ENCODE results near the gene INAFM1. TPM values are rescaled to one million over a fixed set of nuclear protein-coding genes. Genes with fewer than 3 reads are reported as not detected.

INAFM1 gene
- total RNA-seq: 4.1 TPM

- no peak for FAIRE-seq
- peak; percentile 94 to 95 for DNase-seq (ENCODE audit: low spot score in 2 of 2)
Observed at GRCh38 chr19:47274071-47274890, at the start of gene INAFM1. TSS of gene INAFM1 (plus strand) at chr19:47274885. CDS start at chr19:47274920, 35 bp downstream.

- DNase-seq (ENCODE audit: low spot score in 2 of 2) (peak; percentile 99 to 100), FAIRE-seq (no peak)
Observed at GRCh38 chr19:47225746-47226425, 48.8 kb upstream of the INAFM1 start.

DNA sequence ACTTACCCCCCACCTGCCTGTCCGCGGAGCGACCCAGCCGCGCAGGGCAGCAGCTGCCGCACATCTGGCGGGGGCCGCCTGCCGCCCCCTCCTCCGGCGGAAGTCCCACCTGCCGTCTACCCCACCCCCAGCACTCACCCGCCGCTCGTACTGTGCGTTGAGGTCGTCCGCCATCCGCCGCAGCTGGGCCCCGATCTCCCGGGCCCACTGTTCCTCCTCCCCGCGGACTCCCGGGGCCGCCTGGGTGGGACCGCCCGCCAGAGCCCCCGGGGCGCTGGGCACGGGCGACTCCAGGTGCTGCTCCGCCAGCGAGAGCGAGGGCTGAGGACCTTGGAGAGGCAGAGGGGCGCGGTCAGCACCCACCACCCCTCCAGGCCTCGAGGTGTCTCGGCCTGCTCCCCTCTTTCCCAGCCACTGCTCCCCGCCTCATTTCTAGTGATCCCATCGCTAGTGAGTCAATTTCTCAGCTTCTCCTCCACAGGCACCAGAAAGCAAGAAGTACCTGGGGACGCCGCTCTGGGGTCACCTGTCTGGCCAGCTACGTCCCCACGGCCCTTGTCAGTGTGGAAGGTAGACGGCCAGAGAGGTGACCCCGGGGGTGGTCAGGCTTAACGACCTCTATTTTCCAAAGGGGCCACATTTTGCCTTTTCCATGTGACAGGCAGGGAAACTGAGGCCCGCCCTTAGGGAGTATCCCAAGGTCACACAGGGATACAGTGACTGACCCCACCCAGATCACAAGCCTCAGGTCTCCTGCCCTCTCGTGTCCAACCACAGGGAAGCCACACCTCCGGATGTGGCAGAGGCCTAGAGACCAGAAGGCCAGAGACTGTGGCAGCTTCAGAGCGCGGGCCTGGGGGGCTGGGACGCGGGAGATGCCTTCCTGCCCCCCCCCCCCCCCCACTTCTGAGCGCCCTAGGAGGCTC, 48.0 kb upstream of the INAFM1 start:
- FAIRE-seq (no peak), DNase-seq (ENCODE audit: low spot score in 2 of 2) (peak in 1 of 2 donors; percentile 55)

DNA sequence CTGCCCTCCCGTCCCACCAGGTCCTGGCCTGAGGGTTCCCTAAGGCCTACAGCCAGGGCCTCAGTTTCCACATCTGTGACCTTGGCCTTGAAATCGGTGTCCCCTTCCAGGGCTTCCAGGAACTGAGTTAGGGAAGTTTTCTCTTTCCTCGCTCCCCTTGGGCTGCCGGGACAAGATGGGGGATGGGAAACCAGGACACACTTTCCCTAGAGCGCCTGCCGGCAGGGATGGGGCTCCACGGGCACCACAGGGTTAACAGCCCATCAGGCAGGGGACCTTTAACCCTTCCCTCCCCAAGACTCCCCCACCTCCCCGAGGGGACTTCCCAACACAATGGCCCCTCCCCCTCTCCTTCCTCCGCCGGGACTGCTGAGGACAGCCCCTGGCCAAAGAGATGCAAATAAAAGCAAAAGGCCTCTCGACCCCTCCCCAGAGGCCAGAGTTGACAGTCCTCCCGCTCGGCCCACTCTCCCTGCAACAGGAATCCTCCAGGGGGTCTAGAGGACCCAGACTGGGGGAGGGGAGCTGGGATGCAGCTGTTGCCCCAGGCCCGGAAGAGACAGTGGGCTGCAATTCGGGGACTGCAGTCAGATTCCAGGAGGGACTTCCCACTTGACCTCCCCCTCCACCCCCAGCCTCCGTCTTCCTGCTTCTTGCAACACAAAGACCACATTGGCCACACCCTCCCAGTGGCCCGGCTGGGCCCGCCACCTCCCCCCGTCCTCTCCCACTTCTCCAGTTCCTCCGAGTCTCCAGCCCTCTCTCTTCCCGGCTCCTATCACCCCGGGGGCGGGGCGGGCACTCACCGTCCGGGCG, 47.1 kb upstream of the INAFM1 start:
- DNase-seq (ENCODE audit: low spot score in 2 of 2): peak in 1 of 2 donors; percentile 58
- no peak for FAIRE-seq

DNA sequence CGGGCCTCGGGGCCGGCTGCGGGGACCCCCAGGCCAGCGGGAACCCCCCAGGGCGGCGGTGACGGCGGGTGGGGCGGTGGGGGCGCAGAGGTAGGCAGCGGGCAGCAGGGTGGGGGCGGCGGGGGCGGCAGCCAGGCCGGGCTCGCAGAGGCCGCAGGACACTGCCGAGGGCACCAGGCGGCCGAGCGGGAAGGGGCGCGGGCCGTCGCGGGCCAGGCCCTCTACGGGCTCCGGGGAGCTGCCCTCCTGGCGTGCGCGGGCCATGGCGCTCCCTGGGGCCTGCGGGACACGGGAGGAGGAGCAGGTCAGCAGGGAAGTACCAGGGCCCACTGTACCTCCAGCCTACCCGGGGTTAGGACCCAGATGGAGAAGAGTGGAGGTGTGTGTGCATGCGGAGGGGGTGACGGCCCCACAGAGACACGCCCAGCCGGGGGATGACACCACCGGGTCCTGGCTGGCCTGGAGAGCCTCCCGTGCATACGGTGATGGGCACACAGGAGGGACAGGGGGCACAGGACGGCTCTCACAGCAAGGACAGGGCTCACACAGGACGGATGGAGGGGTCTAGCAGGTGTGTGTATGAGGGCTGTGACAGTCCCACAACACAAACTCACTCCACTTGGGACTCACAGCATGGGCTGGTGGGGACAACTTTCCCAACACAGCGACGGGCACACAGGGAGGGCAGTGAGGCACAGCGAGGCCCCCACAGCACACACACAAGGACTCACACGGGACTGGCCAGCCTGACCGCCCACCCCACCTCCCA, 46.3 kb upstream of the INAFM1 start:
- FAIRE-seq (no peak), DNase-seq (ENCODE audit: low spot score in 2 of 2) (peak in 1 of 2 donors; percentile 41)

DNA sequence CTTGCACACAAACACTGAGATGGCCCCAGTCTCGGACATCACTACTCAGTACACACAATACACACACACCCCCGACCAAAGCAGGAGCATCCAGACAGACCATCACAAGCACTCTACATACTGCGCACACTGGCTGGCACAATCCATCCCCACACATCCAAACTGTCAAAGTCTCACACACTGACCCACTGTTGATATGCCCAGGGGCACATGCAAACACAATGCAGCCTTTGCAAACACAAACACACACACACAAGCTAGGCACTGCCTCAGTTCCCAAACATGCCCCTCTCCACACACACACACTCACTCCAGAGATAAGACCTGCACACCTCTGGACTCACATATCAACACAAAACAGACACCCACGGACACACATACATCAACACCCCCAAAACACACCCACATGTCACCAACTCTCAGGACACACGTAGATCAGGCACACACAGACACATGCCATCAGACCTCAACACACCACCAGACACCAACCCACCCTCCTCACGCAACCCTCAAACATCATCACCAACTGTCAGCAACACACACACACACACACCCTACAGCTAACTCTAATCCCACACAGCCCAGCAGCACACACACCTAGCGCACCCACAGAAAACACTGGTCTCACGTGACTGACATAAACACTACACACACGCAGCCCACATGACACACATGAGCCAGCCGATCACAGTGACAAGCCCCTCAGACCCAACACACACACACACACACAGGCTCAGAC, 45.6 kb upstream of the INAFM1 start:
- FAIRE-seq: no peak
- DNase-seq (ENCODE audit: low spot score in 2 of 2): peak in 1 of 2 donors; percentile 31

DNA sequence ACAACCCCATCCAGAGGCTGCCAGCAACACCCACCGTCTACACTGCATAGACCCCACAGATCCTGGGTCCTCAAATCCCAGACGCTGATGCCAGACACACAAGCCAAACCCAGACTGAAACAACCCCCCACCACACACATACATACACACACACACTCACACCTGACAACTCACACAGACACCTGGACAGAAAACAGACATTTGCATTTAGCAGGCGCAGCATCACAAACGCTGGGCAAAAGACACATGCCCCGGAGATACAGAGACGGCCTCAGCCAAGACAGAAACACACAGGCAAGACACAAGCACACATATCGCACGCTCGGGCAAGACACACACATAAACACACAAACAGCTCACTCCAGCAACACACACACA, 45.0 kb upstream of the INAFM1 start:
- FAIRE-seq: no peak
- DNase-seq (ENCODE audit: low spot score in 2 of 2): peak in 1 of 2 donors; percentile 40

- FAIRE-seq (no peak), DNase-seq (ENCODE audit: low spot score in 2 of 2) (peak; percentile 63 to 70)
Observed at GRCh38 chr19:47230054-47230920, 44.4 kb upstream of the INAFM1 start.

GRCh38 chr19:47230921-47231214, 43.8 kb upstream of the INAFM1 start, which contains the start of gene BBC3:
TSS of gene BBC3 (minus strand) at chr19:47231199. CDS start at chr19:47228431, 2,768 bp downstream.
- no peak for DNase-seq (ENCODE audit: low spot score in 2 of 2)
- FAIRE-seq: no peak

DNA sequence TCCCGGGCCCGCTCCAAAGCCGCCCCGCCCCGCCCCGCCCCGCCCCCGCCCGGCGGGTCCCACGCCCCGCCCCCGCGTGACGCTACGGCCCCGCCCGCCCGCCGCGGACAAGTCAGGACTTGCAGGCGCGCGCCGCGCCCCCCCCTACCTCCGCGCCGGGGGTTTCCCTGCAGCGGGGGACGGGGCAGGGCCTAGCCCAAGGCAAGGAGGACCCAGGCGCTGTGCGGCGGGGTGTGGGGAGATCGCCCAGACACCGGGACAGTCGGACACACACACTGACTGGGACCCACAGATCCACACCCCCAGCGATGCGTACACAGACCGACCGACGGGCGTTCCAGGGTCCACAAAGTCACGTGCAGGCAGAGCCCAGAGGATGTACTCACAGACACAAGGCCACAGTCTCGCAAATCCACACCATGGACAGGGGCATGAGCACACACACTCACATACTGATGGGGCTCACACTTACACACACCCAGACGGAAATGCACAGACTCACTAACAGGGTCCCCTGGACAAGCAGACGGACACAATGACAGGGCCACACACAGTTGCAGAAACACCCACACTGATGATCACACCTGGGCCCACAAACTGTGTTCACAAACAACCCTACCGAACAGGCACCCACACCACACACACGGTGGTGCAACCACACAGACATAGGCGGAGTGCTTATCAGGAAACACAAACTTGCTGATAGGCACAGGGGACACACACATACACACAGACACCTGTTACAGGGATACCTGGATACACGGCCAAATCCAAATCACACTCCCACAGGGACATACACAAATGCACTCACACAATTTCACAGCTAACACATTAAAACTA, 43.2 kb upstream of the INAFM1 start:
- DNase-seq (ENCODE audit: low spot score in 2 of 2): peak; percentile 91
- no peak for FAIRE-seq

DNA sequence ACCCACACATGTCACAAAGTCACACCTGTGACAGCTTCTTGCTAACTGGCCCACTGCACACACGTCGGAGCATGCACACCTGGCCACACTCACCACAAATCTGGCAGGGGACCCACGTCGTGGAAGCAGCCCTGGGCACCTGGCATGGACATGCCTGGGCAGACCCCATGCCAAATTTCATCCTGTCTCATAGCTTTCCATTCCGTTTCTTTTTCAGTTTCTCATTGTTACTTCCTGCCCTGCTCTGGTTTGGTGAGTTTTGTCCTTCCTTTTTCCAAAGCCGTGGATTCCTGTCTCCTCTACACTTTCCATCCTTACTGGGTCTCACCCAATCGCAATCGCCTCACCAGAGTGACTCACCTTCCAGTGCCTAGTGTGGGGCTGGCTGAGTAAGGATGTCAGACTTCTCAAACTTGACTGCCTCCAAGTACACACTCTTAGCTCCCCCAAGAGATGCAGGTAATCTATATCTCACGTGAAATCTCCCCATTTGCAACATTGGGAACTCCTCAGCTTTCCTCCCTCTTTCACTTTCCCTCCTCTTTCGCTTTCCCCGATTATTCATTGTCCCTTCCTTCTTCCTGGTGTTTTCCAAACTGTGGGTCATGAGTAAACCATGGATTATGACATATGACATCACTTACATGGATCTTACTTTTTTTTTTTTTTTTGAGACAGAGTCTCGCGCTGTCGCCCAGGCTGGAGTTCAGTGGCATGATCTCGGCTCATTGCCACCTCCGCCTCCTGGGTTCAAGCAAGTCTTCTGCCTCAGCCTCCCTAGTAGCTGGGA, 42.1 kb upstream of the INAFM1 start:
- no peak for FAIRE-seq
- peak in 1 of 2 donors; percentile 15 for DNase-seq (ENCODE audit: low spot score in 2 of 2)

DNA sequence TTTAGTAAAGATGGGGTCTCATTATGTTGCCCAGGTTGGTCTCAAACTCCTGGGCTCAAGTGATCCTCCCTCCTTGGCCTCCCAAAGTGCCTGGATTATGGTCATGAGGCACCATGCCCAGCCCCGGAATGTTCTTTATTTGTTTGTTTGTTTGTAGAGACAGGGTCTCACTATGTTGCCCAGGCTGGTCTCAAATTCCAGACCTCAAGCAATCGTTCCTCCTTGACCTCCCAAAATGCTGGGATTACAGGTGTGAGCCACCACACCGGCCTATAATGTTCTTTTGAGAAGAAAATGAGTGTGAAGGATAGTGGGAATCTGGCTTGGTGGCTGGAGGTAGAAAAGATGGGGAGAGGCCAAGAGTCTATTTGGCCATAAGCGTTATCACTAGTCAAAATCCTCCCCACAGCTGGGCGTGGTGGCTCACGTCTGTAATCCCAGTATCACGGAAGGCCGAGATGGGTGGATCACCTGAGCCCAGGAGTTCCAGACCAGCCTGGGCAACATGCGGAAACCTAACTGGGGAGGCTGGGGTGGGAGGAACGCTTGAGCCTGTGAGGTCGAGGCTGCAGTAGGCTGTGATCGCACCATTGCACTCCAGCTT, 38.5 kb upstream of the INAFM1 start:
- no peak for FAIRE-seq
- no peak for DNase-seq (ENCODE audit: low spot score in 2 of 2)

- no peak for FAIRE-seq
- DNase-seq (ENCODE audit: low spot score in 2 of 2): no peak
Observed at GRCh38 chr19:47239152-47239551, 35.5 kb upstream of the INAFM1 start.

GRCh38 chr19:47239610-47240296, 34.9 kb upstream of the INAFM1 start:
- no peak for FAIRE-seq
- DNase-seq (ENCODE audit: low spot score in 2 of 2): peak; percentile 83 to 90

GRCh38 chr19:47240556-47240955, 34.1 kb upstream of the INAFM1 start:
- DNase-seq (ENCODE audit: low spot score in 2 of 2) (no peak), FAIRE-seq (no peak)
